ENCODE data around the gene SESN2. TPM values are rescaled to one million over a fixed set of nuclear protein-coding genes. Genes with fewer than 3 reads are reported as not detected.

SESN2 gene
- total RNA-seq, 4 donors from 2014 or later, result 6.4 to 8.1 (median 6.8) TPM

GRCh38 chr1:28282426-28283407 is 23.4 kb downstream of the SESN2 start:
- H3K27me3 ChIP-seq, result no peaks in the 10 kb centered on the region
- no peaks in the 10 kb centered on the region for H3K9me3 ChIP-seq
- H3K4me1 ChIP-seq, result no peaks in the 10 kb centered on the region
- H3K27ac ChIP-seq, result no peak overlapping the region
- peaks cover 16 to 21% of the 10 kb centered on the region in 2 donors for H3K36me3 ChIP-seq
- DNase-seq, result no peak
- intact Hi-C loops (cut with DNase I), result no loop called here
- no peak overlapping the region for H3K4me3 ChIP-seq (replicated peaks in 1 of 3)
- no peak for TF ChIP-seq CTCF (IDR thresholded peaks at IDR 0.05)
- no peak for TF ChIP-seq POLR2A (IDR thresholded peaks at IDR 0.05)
- 87 to 88% methylated on average over 13 to 14 of the region's 14 CpGs for WGBS, 2 donors

- DNase-seq, result no peak
- no peak overlapping the region for H3K27ac ChIP-seq
- H3K4me1 ChIP-seq, result no peaks in the 10 kb centered on the region
- H3K36me3 ChIP-seq, result peaks cover 0 to 2% of the 10 kb centered on the region in 2 donors
- 46 to 70% methylated on average over 2 of the region's 2 CpGs for WGBS, 2 donors
- TF ChIP-seq POLR2A (IDR thresholded peaks at IDR 0.05), result no peak
- TF ChIP-seq CTCF (IDR thresholded peaks at IDR 0.05), result no peak
- intact Hi-C loops (cut with DNase I), result no loop called here
- H3K9me3 ChIP-seq, result no peaks in the 10 kb centered on the region
- H3K27me3 ChIP-seq, result no peaks in the 10 kb centered on the region
- H3K4me3 ChIP-seq (replicated peaks in 1 of 3), result no peak overlapping the region
Measured at GRCh38 chr1:28286111-28286510, 26.8 kb downstream of the SESN2 start.

GRCh38 chr1:28288487-28288886 is 29.2 kb downstream of the SESN2 start:
- Histone ChIP-seq H3K4me1 (no peaks in the 10 kb centered on the region), H3K27me3 (no peaks in the 10 kb centered on the region), H3K36me3 (no peaks in the 10 kb centered on the region), H3K4me3 (replicated peaks in 1 of 3) (no peak overlapping the region), H3K9me3 (no peaks in the 10 kb centered on the region), H3K27ac (no peak overlapping the region)
- intact Hi-C loops (cut with DNase I), result no loop called here
- WGBS, 2 donors, result 85 to 91% methylated on average over 8 of the region's 8 CpGs
- TF ChIP-seq CTCF (IDR thresholded peaks at IDR 0.05) (no peak), POLR2A (IDR thresholded peaks at IDR 0.05) (no peak)
- DNase-seq, result no peak

GRCh38 chr1:28290851-28291250 is 31.5 kb downstream of the SESN2 start:
- no peaks in the 10 kb centered on the region for H3K4me1 ChIP-seq
- no peak overlapping the region for H3K4me3 ChIP-seq (replicated peaks in 1 of 3)
- TF ChIP-seq POLR2A (IDR thresholded peaks at IDR 0.05) (no peak), CTCF (IDR thresholded peaks at IDR 0.05) (no peak)
- intact Hi-C loops (cut with DNase I), result no loop called here
- H3K9me3 ChIP-seq, result no peaks in the 10 kb centered on the region
- no peak for DNase-seq
- WGBS, 2 donors, result 69 to 77% methylated on average over 2 of the region's 2 CpGs
- no peaks in the 10 kb centered on the region for H3K27me3 ChIP-seq
- H3K27ac ChIP-seq, result no peak overlapping the region
- H3K36me3 ChIP-seq, result no peaks in the 10 kb centered on the region

GRCh38 chr1:28291711-28292110 is 32.4 kb downstream of the SESN2 start:
- Histone ChIP-seq H3K27ac (no peak overlapping the region), H3K36me3 (no peaks in the 10 kb centered on the region), H3K4me1 (peaks cover 0 to 2% of the 10 kb centered on the region in 2 donors), H3K9me3 (no peaks in the 10 kb centered on the region), H3K27me3 (no peaks in the 10 kb centered on the region), H3K4me3 (replicated peaks in 1 of 3) (no peak overlapping the region)
- intact Hi-C loops (cut with DNase I), result no loop called here
- WGBS, 2 donors, result 78 to 79% methylated on average over 6 of the region's 6 CpGs
- TF ChIP-seq POLR2A (IDR thresholded peaks at IDR 0.05) (no peak), CTCF (IDR thresholded peaks at IDR 0.05) (no peak)
- DNase-seq, result no peak
